GM23338 (cell line): Measurements from ENCODE around the gene HSPB6. TPM values are rescaled to one million over a fixed set of nuclear protein-coding genes. Genes with fewer than 3 reads are reported as not detected.

Source experiments
- ATAC-seq: fragments of 200-7000 bp; cut with Tn5 transposase; 3 replicates; pipeline ENCODE4 v1.9.1; 2020
- DNase-seq: peaks from one replicate; pipeline ENCODE4 v3.0.0-alpha.2; 2015; ENCODE audit warnings: low spot score
- H2AFZ ChIP-seq: fragments of 200-600 bp; sonication (generic); 2 replicates; pipeline ENCODE4 v1.8.0; 2016; ENCODE audit warnings: antibody characterized with exemption, mild to moderate bottlenecking, moderate library complexity
- H3F3A ChIP-seq: fragments of 200-600 bp; sonication (generic); replicated peaks from 2 replicates; pipeline ENCODE4 v1.8.0; 2017; ENCODE audit warnings: antibody characterized with exemption, mixed run types, low read depth
- H3K27ac ChIP-seq: fragments of 200-600 bp; sonication (generic); 2 replicates; pipeline ENCODE4 v1.6.1; 2016; ENCODE audit warnings: low read depth
- H3K27me3 ChIP-seq: fragments of 200-600 bp; sonication (generic); 2 replicates; pipeline ENCODE4 v1.8.0; 2016; ENCODE audit warnings: mild to moderate bottlenecking, mixed run types, moderate library complexity; ENCODE audit not compliant: insufficient read depth
- H3K36me3 ChIP-seq: fragments of 200-600 bp; sonication (generic); 2 replicates; pipeline ENCODE4 v1.8.0; 2016; ENCODE audit warnings: mild to moderate bottlenecking; ENCODE audit not compliant: insufficient read depth
- H3K4me1 ChIP-seq: fragments of 200-600 bp; sonication (generic); 2 replicates; pipeline ENCODE4 v1.8.0; 2016; ENCODE audit warnings: mild to moderate bottlenecking, moderate library complexity; ENCODE audit not compliant: insufficient read depth
- H3K4me2 ChIP-seq: fragments of 200-600 bp; sonication (generic); 2 replicates; pipeline ENCODE4 v1.7.1; 2017; ENCODE audit warnings: mixed run types
- H3K4me3 ChIP-seq: fragments of 200-600 bp; sonication (generic); 2 replicates; pipeline ENCODE4 v1.6.1; 2016; ENCODE audit warnings: mixed run types
- H3K79me2 ChIP-seq: fragments of 200-600 bp; sonication (generic); replicated peaks from 2 replicates; pipeline ENCODE4 v1.8.0; 2017; ENCODE audit warnings: mild to moderate bottlenecking; ENCODE audit not compliant: insufficient read depth
- H3K9me2 ChIP-seq: fragments of 200-600 bp; sonication (generic); 2 replicates; pipeline ENCODE4 v1.8.0; 2017; ENCODE audit not compliant: insufficient read depth
- H4K20me1 ChIP-seq: fragments of 200-600 bp; sonication (generic); replicated peaks from 2 replicates; pipeline ENCODE4 v1.8.0; 2017; ENCODE audit warnings: mild to moderate bottlenecking; ENCODE audit not compliant: insufficient read depth
- H3K27ac Mint-ChIP-seq: 2 replicates; pipeline ENCODE4 v1.8.0; 2020; ENCODE audit warnings: inconsistent platforms, mild to moderate bottlenecking, moderate library complexity, mixed read lengths
- H3K27me3 Mint-ChIP-seq: 3 replicates; pipeline ENCODE4 v1.8.0; 2022; ENCODE audit warnings: low read depth, mild to moderate bottlenecking, moderate library complexity, mixed read lengths, inconsistent platforms; ENCODE audit not compliant: insufficient read depth, poor library complexity
- H3K36me3 Mint-ChIP-seq: 3 replicates; pipeline ENCODE4 v1.8.0; 2021; ENCODE audit warnings: low read depth, mild to moderate bottlenecking, inconsistent platforms, moderate library complexity, mixed read lengths
- H3K4me1 Mint-ChIP-seq: 3 replicates; pipeline ENCODE4 v1.8.0; 2020; ENCODE audit warnings: mild to moderate bottlenecking, inconsistent platforms, mixed read lengths
- H3K4me3 Mint-ChIP-seq: 3 replicates; pipeline ENCODE4 v1.8.0; 2021; ENCODE audit warnings: moderate library complexity, mild to moderate bottlenecking, inconsistent platforms, mixed read lengths
- H3K9me3 Mint-ChIP-seq: 3 replicates; pipeline ENCODE4 v1.8.0; 2020; ENCODE audit warnings: moderate library complexity, mild to moderate bottlenecking, inconsistent platforms, mixed read lengths
- CREB1 ChIP-seq: fragments of 250-450 bp; sonication (Bioruptor Pico); IDR thresholded peaks from 2 replicates; pipeline ENCODE4 v1.5.0; 2020; ENCODE audit warnings: low read depth, mild to moderate bottlenecking, moderate library complexity
- JUNB ChIP-seq: IDR thresholded peaks from one replicate; pipeline ENCODE4 v1.6.1; 2016; ENCODE audit warnings: antibody characterized with exemption; ENCODE audit not compliant: unreplicated experiment
- POLR2AphosphoS5 ChIP-seq: IDR thresholded peaks from 2 replicates; pipeline ENCODE4 v1.6.1; 2016; ENCODE audit warnings: antibody characterized with exemption, low read depth
- ZNF114 ChIP-seq: fragments of 250-450 bp; sonication (Bioruptor Pico); IDR thresholded peaks from 2 replicates; pipeline ENCODE4 v1.5.0; 2020; ENCODE audit warnings: mild to moderate bottlenecking, moderate library complexity
- ZNF331 ChIP-seq: fragments of 250-450 bp; sonication (Bioruptor Pico); IDR thresholded peaks from 2 replicates; pipeline ENCODE4 v1.5.0; 2020; ENCODE audit warnings: low read depth, mild to moderate bottlenecking, moderate library complexity
- polyA plus RNA-seq: library from polyadenylated mRNA; unstranded; fragments of >200 nt; fragmentation: Nextera tagmentation; extraction: Ambion mirVana; gene quantifications from 2 replicates; pipeline ENCODE4 v1.2.1, GENCODE V29; 2016
- total RNA-seq: library from RNA; depleted of rRNA; stranded (reverse); fragments of >200 nt; shearing (Covaris generic); gene quantifications from 2 replicates; pipeline ENCODE4 v1.2.3, GENCODE V29; 2014
- TF ChIP-seq, protein P1 (sequence below), 2 experiments: fragments of 200-600 bp in 1 of 2; sonication (generic) in 1 of 2; conservative IDR thresholded peaks; 2 replicates each; pipeline versions ENCODE4 v1.5.1 to v1.6.1; 2016 to 2017; ENCODE audit warnings: antibody characterized with exemption in 2 of 2, low read depth in 2 of 2, mild to moderate bottlenecking in 2 of 2, moderate library complexity in 1 of 2
- TF ChIP-seq, protein P2 (sequence below): fragments of 250-450 bp; sonication (Bioruptor Pico); IDR thresholded peaks from 2 replicates; pipeline ENCODE4 v1.5.0; 2020; ENCODE audit warnings: mild to moderate bottlenecking, moderate library complexity

HSPB6 gene
- total and polyA plus RNA-seq, 2 experiments from 2014 or later: 0.87 to 3.2 TPM

DNA sequence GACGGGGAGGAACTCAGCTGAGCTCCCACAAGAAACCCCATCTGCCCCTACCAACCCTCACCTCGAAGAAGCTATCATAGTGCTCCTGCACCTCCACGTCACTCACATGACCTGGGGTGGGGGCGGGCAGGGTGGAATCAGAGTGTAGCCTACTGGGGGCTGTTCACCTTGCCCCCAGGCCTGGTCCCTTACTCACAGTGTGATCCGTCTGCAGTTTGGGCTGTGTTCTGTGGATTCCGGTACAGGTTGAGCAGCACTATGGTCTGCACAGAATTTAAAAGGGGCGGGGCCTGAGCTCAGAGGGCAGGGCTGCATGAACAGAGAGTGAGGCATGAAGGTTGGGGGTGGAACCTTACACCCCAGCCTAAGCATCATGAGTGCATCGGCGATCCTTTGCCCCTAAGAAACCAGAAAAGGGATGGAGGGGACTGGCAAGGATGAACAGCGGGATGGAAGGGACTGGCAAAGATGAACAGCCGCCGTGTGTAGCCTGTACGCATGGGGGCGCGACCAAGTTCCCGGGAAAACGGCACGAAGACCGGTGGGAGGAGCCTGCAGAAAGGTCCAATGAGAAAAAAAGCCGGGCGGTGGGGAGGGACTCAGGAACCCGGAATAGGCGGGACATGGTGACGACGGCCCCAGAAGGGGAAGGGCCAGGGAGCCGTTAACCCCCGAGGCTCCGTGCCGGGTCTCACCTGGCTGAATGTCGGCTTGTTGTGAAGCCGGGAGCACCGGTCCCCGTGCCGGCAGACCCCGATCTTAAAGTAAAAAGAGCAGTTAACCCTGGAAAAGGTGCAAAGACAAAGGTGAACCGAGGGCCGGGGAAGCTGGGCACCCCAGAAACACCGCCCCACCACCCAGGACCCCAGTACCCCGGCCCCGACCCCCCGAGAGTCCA, 12.2 kb downstream of the HSPB6 start:
- Mint-ChIP-seq H3K27me3 (peaks cover 5% of the 10 kb centered on the region), H3K27ac (peak overlapping the region; percentile 100), H3K4me1 (peaks cover 25% of the 10 kb centered on the region), H3K9me3 (no peaks in the 10 kb centered on the region; the same call in 2 of the 3 replicates), H3K4me3 (peak overlapping the region; percentile 97), H3K36me3 (peaks cover 7% of the 10 kb centered on the region)
- DNase-seq (peak; percentile 99), ATAC-seq (peak; percentile 38)
- Histone ChIP-seq H3K27ac (peak overlapping the region; percentile 94), H3K27me3 (no peaks in the 10 kb centered on the region), H3K79me2 (peaks cover 14% of the 10 kb centered on the region), H3K4me3 (peak overlapping the region; percentile 76), H3K4me2 (peak overlapping the region; percentile 75), H2AFZ (peak overlapping the region; percentile 64), H3K4me1 (peaks cover 20% of the 10 kb centered on the region), H3K36me3 (no peaks in the 10 kb centered on the region), H4K20me1 (no peaks in the 10 kb centered on the region), H3K9me2 (no peaks in the 10 kb centered on the region), H3F3A (peaks cover 10% of the 10 kb centered on the region)
- TF ChIP-seq ZNF114 (CRISPR knock-in tag): no peak
- TF ChIP-seq POLR2AphosphoS5: peak; percentile 33; the same call in 1 of the 2 replicates
- TF ChIP-seq CREB1 (CRISPR knock-in tag): peak; percentile 73
- TF ChIP-seq, protein P1, sequence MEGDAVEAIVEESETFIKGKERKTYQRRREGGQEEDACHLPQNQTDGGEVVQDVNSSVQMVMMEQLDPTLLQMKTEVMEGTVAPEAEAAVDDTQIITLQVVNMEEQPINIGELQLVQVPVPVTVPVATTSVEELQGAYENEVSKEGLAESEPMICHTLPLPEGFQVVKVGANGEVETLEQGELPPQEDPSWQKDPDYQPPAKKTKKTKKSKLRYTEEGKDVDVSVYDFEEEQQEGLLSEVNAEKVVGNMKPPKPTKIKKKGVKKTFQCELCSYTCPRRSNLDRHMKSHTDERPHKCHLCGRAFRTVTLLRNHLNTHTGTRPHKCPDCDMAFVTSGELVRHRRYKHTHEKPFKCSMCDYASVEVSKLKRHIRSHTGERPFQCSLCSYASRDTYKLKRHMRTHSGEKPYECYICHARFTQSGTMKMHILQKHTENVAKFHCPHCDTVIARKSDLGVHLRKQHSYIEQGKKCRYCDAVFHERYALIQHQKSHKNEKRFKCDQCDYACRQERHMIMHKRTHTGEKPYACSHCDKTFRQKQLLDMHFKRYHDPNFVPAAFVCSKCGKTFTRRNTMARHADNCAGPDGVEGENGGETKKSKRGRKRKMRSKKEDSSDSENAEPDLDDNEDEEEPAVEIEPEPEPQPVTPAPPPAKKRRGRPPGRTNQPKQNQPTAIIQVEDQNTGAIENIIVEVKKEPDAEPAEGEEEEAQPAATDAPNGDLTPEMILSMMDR (conservative IDR thresholded peaks at IDR 0.05; ENCODE audit: low read depth in 2 of 2): peak; percentile 43
- TF ChIP-seq JUNB: no peak

DNA sequence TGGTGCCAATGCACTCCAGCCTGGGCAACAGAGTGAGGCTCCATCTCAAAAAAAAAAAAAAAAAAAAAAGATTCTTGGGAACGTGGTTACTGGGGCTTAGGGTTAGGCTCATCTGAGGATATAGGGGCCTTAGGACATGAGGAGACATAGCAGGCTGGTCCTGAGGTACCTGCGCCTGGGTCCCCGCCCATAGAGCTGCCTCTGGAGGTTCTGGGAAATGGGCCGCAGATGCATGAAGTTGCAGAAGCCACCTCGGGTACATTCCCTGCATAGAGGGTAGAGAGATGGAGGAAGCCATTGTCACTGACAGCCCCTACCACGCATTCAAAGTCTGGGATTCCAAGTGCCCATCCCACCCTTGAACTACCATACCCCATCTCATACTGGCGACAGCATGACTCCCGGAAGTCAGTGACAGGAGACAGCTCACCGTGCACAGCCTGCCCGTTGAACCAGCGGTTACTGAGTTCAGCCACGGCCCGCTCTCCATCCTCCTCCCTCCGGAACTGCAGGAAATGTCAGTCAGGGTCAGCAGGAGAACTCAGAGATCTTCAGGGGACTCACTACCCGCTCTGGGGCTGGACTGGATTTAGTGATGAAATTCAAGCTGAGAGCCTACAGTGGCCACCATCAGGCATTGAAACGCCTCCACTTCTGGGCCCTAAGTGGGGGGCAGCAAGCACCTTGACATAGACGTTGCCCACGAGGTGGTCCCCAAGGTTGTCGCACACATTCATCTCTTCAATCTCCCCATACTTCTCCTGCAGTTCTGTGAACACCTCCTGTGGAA, 13.0 kb downstream of the HSPB6 start:
- H3K4me1 ChIP-seq: peaks cover 15% of the 10 kb centered on the region; the same call in 1 of the 2 replicates
- H3K4me2 ChIP-seq: peak overlapping the region; percentile 75
- DNase-seq (no peak), ATAC-seq (no peak)
- Mint-ChIP-seq H3K27me3 (peaks cover 5% of the 10 kb centered on the region), H3K27ac (peak overlapping the region; percentile 100), H3K36me3 (peaks cover 7% of the 10 kb centered on the region), H3K9me3 (no peaks in the 10 kb centered on the region; the same call in 2 of the 3 replicates), H3K4me1 (peaks cover 22% of the 10 kb centered on the region), H3K4me3 (peak overlapping the region; percentile 97)
- H3K9me2 ChIP-seq: no peaks in the 10 kb centered on the region
- H3K79me2 ChIP-seq: peaks cover 14% of the 10 kb centered on the region
- H3K27ac ChIP-seq: 0 out of 2 replicates have a peak overlapping the region, but pooled peaks have one; percentile 14
- no peaks in the 10 kb centered on the region for H3K36me3 ChIP-seq
- H2AFZ ChIP-seq: no peak overlapping the region
- H3K4me3 ChIP-seq: peak overlapping the region; percentile 76; the same call in 1 of the 2 replicates
- H3F3A ChIP-seq: peaks cover 10% of the 10 kb centered on the region
- no peaks in the 10 kb centered on the region for H3K27me3 ChIP-seq
- H4K20me1 ChIP-seq: no peaks in the 10 kb centered on the region
- no peak for TF ChIP-seq ZNF331 (CRISPR knock-in tag)
- no peak for TF ChIP-seq JUNB
- TF ChIP-seq, protein P1 (conservative IDR thresholded peaks at IDR 0.05; ENCODE audit: low read depth in 2 of 2): no peak
- TF ChIP-seq, protein P2, sequence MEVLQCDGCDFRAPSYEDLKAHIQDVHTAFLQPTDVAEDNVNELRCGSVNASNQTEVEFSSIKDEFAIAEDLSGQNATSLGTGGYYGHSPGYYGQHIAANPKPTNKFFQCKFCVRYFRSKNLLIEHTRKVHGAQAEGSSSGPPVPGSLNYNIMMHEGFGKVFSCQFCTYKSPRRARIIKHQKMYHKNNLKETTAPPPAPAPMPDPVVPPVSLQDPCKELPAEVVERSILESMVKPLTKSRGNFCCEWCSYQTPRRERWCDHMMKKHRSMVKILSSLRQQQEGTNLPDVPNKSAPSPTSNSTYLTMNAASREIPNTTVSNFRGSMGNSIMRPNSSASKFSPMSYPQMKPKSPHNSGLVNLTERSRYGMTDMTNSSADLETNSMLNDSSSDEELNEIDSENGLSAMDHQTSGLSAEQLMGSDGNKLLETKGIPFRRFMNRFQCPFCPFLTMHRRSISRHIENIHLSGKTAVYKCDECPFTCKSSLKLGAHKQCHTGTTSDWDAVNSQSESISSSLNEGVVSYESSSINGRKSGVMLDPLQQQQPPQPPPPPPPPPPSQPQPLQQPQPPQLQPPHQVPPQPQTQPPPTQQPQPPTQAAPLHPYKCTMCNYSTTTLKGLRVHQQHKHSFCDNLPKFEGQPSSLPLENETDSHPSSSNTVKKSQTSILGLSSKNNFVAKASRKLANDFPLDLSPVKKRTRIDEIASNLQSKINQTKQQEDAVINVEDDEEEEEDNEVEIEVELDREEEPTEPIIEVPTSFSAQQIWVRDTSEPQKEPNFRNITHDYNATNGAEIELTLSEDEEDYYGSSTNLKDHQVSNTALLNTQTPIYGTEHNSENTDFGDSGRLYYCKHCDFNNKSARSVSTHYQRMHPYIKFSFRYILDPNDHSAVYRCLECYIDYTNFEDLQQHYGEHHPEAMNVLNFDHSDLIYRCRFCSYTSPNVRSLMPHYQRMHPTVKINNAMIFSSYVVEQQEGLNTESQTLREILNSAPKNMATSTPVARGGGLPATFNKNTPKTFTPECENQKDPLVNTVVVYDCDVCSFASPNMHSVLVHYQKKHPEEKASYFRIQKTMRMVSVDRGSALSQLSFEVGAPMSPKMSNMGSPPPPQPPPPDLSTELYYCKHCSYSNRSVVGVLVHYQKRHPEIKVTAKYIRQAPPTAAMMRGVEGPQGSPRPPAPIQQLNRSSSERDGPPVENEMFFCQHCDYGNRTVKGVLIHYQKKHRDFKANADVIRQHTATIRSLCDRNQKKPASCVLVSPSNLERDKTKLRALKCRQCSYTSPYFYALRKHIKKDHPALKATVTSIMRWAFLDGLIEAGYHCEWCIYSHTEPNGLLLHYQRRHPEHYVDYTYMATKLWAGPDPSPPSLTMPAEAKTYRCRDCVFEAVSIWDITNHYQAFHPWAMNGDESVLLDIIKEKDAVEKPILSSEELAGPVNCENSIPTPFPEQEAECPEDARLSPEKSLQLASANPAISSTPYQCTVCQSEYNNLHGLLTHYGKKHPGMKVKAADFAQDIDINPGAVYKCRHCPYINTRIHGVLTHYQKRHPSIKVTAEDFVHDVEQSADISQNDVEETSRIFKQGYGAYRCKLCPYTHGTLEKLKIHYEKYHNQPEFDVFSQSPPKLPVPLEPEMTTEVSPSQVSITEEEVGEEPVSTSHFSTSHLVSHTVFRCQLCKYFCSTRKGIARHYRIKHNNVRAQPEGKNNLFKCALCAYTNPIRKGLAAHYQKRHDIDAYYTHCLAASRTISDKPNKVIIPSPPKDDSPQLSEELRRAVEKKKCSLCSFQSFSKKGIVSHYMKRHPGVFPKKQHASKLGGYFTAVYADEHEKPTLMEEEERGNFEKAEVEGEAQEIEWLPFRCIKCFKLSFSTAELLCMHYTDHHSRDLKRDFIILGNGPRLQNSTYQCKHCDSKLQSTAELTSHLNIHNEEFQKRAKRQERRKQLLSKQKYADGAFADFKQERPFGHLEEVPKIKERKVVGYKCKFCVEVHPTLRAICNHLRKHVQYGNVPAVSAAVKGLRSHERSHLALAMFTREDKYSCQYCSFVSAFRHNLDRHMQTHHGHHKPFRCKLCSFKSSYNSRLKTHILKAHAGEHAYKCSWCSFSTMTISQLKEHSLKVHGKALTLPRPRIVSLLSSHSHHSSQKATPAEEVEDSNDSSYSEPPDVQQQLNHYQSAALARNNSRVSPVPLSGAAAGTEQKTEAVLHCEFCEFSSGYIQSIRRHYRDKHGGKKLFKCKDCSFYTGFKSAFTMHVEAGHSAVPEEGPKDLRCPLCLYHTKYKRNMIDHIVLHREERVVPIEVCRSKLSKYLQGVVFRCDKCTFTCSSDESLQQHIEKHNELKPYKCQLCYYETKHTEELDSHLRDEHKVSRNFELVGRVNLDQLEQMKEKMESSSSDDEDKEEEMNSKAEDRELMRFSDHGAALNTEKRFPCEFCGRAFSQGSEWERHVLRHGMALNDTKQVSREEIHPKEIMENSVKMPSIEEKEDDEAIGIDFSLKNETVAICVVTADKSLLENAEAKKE (CRISPR knock-in tag): no peak
